ENCODE results near the gene SIGLEC15.
A peak's percentile ranks its signal among the peaks of the same experiment; 100 is the strongest.

SIGLEC15 gene, protein sequence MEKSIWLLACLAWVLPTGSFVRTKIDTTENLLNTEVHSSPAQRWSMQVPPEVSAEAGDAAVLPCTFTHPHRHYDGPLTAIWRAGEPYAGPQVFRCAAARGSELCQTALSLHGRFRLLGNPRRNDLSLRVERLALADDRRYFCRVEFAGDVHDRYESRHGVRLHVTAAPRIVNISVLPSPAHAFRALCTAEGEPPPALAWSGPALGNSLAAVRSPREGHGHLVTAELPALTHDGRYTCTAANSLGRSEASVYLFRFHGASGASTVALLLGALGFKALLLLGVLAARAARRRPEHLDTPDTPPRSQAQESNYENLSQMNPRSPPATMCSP

DNA sequence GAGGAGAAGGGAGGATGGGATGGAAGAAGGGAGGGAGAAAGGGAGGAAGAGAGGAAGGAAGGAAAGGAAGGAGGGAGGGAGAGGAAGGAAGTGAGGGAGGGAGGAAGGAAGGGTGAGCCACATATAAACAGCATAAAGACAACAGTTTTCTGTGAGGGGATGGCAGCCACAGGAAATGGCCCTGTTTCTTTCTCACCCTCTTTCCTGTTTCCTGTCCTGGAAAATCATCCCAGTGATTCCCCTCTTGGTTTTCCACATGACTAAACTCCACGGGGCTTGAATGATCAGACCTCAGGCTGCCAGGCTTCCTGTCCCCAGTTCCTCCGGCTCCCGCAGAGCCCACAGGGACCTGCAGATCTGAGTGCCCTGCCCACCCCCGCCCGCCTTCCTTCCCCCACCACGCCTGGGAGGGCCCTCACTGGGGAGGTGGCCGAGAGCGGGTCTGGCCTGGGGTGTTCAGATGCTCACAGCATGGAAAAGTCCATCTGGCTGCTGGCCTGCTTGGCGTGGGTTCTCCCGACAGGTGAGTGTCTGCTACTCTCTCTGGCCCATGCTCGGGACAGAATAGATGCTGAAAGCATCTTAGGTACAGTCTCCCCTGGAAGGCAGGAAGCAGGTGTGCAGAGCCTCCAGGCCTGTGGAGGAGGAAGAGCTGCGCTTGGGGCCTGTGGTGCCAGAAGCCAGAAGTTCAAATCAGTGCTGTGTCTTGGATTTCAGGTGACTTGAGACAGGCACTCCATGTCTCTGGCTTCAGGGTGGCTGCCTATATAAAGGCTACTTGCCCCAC is at the start of gene SIGLEC15:
Gene SIGLEC15 (plus strand): TSS at position 418 of the 787 bp plus-strand sequence. CDS start 54 bp downstream, at position 472.
- no peak within 1 kb of the TSS for H3K4me3 ChIP-seq (replicated peaks; ENCODE audit: low read depth, low read length)
- TF ChIP-seq, protein P1, sequence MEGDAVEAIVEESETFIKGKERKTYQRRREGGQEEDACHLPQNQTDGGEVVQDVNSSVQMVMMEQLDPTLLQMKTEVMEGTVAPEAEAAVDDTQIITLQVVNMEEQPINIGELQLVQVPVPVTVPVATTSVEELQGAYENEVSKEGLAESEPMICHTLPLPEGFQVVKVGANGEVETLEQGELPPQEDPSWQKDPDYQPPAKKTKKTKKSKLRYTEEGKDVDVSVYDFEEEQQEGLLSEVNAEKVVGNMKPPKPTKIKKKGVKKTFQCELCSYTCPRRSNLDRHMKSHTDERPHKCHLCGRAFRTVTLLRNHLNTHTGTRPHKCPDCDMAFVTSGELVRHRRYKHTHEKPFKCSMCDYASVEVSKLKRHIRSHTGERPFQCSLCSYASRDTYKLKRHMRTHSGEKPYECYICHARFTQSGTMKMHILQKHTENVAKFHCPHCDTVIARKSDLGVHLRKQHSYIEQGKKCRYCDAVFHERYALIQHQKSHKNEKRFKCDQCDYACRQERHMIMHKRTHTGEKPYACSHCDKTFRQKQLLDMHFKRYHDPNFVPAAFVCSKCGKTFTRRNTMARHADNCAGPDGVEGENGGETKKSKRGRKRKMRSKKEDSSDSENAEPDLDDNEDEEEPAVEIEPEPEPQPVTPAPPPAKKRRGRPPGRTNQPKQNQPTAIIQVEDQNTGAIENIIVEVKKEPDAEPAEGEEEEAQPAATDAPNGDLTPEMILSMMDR (IDR thresholded peaks at IDR 0.05; ENCODE audit: low read length, missing control alignments) = no peak
- no peak for DNase-seq (ENCODE audit: low read depth)

DNA sequence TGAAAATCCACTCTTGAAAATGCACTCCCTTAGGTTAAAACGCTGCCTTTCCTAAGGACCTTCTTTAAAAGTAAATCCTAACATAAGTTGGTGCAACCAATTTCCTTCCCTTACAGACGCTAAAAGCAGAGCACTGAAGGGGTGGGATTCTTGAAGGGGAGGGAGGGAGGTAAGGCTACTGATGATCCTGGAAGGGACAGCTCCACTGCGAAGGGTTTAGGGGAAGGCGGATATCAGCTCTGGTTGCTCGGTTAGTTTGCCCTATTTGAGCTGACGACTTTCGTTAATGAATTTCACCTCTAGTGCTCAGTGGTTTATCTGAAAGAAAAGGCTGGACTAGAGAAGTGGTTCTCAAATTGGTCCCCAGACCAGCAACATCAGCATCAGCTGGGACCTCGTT is 49.7 kb upstream of the SIGLEC15 start:
- TF ChIP-seq, protein P1 (IDR thresholded peaks at IDR 0.05; ENCODE audit: low read length, missing control alignments) = no peak
- no peak for DNase-seq (ENCODE audit: low read depth)
- peak overlapping the region; percentile 57 for H3K4me3 ChIP-seq (replicated peaks; ENCODE audit: low read depth, low read length)

DNA sequence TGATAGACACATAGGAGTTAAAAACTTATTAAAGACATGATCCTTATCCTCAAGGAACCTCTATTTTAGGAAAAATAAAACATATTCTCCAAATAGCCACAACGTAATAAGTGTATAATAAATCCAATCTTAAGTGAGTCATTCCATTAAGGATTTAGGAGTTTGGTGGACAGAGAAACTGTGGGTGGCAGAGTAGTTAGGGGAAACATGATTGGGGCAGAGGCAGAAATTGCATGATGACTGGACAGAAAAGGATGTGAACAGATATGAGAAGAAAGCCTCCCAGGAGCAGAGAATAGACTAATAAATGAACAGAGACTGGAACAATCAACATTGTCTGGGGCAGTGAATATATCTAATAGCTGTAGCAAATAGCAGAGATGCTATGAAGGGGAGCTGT is 48.1 kb upstream of the SIGLEC15 start:
- DNase-seq (ENCODE audit: low read depth) = peak; percentile 82
- TF ChIP-seq, protein P1 (IDR thresholded peaks at IDR 0.05; ENCODE audit: low read length, missing control alignments) = no peak
- H3K4me3 ChIP-seq (replicated peaks; ENCODE audit: low read depth, low read length) = no peak overlapping the region

DNA sequence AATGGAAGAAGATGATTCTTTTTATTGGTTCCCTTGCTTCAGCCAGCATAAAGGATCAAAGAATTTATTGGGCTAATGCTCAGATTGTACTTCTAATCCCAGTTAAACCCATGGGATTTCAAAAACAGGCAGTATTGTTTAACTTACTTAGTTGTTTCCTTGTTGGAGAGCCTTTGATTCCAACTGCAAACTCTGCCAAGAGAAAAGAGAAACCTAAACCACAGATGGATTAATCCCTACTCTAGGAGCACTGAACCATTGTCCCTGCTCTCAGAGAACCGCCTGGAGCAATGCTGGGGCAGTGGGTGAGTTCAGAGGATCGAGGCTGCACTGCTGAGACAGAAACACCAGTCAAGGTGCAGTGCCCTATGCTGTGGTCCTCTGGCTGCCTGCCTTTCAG is 44.9 kb upstream of the SIGLEC15 start:
- peak; percentile 22 for DNase-seq (ENCODE audit: low read depth)
- no peak overlapping the region for H3K4me3 ChIP-seq (replicated peaks; ENCODE audit: low read depth, low read length)
- TF ChIP-seq, protein P1 (IDR thresholded peaks at IDR 0.05; ENCODE audit: low read length, missing control alignments) = no peak

DNA sequence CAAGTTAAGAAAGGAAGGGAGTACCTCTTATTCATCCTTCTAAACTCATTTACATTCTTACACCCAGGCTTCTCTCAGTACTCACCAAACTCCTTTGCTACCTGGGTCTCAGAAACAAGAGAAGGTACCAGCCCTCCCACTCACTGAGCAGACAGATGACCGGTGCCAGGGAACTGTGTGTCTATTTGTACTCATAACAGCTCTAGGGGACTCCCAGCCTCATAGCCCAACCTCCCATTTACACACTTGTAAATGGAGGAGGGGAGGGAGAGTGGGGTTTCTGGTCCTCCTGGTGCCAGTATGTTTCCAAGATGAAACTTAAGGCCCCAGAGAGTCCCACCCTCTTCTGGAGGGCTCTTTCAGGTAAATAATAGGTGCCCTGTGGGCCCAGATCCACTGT is 42.8 kb upstream of the SIGLEC15 start:
- H3K4me3 ChIP-seq (replicated peaks; ENCODE audit: low read depth, low read length) = no peak overlapping the region
- DNase-seq (ENCODE audit: low read depth) = no peak
- TF ChIP-seq, protein P1 (IDR thresholded peaks at IDR 0.05; ENCODE audit: low read length, missing control alignments) = no peak

DNA sequence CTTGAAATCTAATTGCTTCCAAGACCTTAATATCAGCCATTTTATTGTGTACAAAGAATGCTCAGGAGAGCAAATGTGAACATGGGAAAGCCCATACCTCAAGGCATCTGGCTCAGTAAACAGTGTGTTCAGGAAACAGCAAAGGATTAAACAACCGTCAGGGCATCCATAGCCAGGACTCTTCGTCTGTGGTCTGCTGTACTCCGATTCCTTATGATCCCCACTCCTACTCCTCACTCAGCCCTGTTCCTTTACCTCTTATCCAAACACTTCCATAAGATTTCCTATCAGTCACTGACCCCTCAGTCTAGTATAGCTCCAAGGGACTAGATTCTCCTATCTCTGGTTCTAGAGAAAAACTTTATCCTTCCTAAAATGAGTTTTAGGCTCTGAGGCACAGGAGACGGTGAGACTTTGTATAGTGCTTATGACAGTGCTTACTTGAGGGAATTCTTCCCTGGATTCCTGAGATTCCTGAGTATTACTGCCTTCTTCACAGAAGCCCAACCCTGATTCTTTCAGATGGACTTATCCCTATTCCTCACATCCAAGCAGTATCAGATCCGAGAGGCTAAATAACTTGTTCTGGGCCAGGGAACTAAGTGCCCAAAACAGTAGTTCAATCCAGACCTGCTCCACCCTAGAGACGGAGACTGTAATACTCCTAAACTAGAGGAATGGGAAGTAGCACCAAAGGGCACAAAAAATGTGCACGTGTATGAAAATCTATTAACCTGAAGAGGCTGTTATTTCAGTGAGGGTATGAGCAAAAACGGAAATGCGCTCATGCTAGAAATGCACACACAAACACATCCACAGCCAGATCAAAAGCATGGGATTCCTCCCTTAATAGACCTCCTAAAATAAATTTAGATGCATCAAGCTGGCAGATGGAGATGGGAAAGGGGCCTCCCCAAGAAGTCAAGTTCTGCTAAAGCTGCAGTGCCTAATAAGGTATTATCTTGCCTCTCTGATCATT is 42.1 kb upstream of the SIGLEC15 start:
- peak; percentile 59 for DNase-seq (ENCODE audit: low read depth)
- no peak overlapping the region for H3K4me3 ChIP-seq (replicated peaks; ENCODE audit: low read depth, low read length)
- TF ChIP-seq, protein P1 (IDR thresholded peaks at IDR 0.05; ENCODE audit: low read length, missing control alignments) = no peak
